IPS-20b (cell line): ENCODE results near the gene GNPDA1.

Experiments used
- H3K27ac ChIP-seq: one replicate; pipeline ENCODE4 v1.5.1; 2013; ENCODE audit warnings: low read length
- H3K27me3 ChIP-seq: 2 replicates; pipeline ENCODE4 v1.6.1; 2013; ENCODE audit warnings: mild to moderate bottlenecking, low read length, inconsistent platforms; ENCODE audit not compliant: insufficient read depth
- H3K36me3 ChIP-seq: 2 replicates; pipeline ENCODE4 v1.6.1; 2013; ENCODE audit warnings: low read depth, mild to moderate bottlenecking, inconsistent platforms, low read length, moderate library complexity; ENCODE audit not compliant: insufficient read depth
- H3K4me1 ChIP-seq: 2 replicates; pipeline ENCODE4 v1.6.1; 2013; ENCODE audit warnings: mild to moderate bottlenecking, control low read depth, inconsistent platforms, low read length, moderate library complexity; ENCODE audit not compliant: insufficient read depth
- H3K4me3 ChIP-seq: 2 replicates; pipeline ENCODE4 v1.5.1; 2013; ENCODE audit warnings: mild to moderate bottlenecking, low read length, inconsistent platforms
- H3K9ac ChIP-seq: 2 replicates; pipeline ENCODE4 v1.6.1; 2013; ENCODE audit warnings: low read depth, mild to moderate bottlenecking, inconsistent platforms, low read length, moderate library complexity
- H3K9me3 ChIP-seq: 2 replicates; pipeline ENCODE4 v1.6.1; 2013; ENCODE audit warnings: mild to moderate bottlenecking, low read depth, low read length, inconsistent platforms; ENCODE audit not compliant: insufficient read depth

The GNPDA1 gene

DNA sequence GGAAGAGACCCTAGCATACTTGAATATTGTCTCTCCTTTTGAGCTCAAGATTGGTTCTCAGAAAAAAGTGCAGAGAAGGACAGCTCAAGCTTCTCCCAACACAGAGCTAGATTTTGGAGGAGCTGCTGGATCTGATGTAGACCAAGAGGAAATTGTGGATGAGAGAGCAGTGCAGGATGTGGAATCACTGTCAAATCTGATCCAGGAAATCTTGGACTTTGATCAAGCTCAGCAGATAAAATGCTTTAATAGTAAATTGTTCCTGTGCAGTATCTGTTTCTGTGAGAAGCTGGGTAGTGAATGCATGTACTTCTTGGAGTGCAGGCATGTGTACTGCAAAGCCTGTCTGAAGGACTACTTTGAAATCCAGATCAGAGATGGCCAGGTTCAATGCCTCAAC is 34.4 kb downstream of the GNPDA1 start:
- no peaks in the 10 kb centered on the region for H3K27me3 ChIP-seq
- H3K27ac ChIP-seq = no peak overlapping the region
- H3K4me1 ChIP-seq = no peaks in the 10 kb centered on the region
- no peak overlapping the region for H3K9ac ChIP-seq
- peaks cover 77% of the 10 kb centered on the region for H3K36me3 ChIP-seq
- H3K4me3 ChIP-seq = no peak overlapping the region
- H3K9me3 ChIP-seq = no peaks in the 10 kb centered on the region

DNA sequence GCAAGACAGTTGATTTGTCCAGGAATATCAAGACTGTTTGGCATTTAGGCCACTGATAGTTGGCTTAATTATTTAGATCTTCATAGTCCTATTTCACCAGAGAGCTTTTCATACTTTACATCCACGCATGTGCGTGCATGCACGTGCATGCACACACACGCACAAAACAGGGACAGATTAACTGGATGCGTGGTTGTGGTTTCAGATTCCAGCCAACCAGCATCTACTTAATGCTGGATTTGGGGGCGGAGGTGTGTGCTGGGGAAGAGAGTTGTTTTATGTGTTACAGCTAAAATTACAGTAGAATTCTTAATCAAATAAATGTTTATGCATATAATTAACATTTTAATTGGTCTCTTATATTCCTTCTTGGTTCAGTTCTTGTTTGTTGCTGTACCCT is 36.7 kb downstream of the GNPDA1 start:
- no peaks in the 10 kb centered on the region for H3K4me1 ChIP-seq
- peaks cover 67% of the 10 kb centered on the region for H3K36me3 ChIP-seq
- no peaks in the 10 kb centered on the region for H3K27me3 ChIP-seq
- H3K9ac ChIP-seq = no peak overlapping the region
- H3K9me3 ChIP-seq = no peaks in the 10 kb centered on the region
- no peak overlapping the region for H3K4me3 ChIP-seq
- H3K27ac ChIP-seq = no peak overlapping the region

DNA sequence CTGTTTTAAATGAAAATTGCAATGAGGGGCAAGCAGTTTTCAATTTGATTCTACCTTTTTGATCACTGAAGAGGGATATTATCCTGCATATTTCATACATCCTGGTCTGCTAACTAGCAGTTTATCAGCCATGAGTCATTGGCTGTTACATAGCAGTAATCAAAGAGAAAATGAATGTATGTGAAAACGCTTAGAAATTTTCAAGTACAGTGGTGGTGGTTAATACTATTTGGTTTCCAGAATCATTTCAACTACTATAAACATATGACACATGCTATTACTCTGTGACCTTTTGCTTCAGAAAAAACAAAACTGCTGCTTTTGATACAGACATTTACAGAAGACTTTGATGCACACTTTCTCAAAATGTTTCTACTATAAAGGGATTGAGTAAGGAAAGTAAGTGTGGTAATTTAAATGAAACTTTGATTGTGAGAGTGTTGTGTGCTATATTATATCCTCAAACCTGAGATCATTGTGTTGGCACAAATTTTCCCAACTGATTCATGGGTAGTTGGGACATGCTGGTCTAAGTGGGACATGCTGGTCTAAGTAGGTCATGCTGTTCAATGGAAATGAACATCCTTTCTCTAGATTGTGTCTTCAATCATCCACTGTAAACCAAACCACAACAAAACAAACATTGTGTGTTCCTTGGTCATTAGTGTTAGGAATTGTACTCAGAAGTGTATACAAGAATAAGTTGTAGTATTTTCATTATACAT is 38.8 kb downstream of the GNPDA1 start:
- Histone ChIP-seq H3K9me3 (no peaks in the 10 kb centered on the region), H3K4me1 (peaks cover 12% of the 10 kb centered on the region; the same call in 1 of the 2 replicates), H3K27ac (no peak overlapping the region), H3K36me3 (peaks cover 48% of the 10 kb centered on the region), H3K27me3 (no peaks in the 10 kb centered on the region), H3K9ac (no peak overlapping the region), H3K4me3 (no peak overlapping the region)

DNA sequence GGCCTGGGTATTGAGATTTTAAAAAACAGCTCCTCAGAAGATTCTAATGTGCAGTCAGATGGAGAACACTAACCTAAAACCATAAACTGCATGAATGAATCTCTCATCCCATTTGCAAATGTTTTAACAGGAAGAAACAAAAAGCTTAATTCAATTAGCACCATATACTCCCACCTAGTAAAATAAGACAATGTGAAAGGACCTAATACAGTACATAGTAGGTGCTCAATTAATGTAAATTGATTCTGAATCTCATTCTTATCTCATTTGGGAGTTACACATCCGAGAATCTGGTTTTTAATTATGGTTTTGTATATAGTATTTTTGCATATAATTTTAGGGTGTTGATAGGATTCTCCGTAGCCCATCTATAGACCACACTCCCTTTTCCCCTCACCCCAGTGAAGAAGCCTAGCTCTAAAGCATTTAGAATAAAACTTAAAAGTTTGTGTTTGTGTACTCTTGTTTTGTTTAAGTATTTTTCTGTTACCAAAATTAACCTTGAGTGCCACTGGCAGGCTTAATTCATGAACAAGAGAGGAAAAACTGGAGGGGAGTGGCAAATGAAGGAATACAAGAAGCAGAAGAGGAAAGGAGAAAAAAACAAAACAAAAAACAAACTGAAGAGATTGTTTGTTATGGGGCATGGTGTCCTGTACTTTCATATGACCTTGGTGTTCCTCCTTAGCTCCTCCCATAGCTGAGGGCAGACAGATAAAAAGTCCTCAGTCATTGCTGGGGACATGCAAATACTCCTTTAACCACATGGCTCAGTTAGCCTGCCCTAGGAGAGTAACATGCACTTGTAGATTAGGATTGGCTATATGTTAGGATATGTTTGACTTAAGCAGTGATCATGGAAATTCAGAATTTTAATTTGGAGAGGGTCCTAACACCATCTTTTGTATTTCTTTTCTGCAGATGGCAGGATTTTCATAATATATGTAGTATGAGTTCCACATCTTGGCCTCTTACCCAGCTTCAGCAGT is 42.8 kb downstream of the GNPDA1 start:
- no peak overlapping the region for H3K27ac ChIP-seq
- peaks cover 24% of the 10 kb centered on the region for H3K36me3 ChIP-seq
- H3K4me1 ChIP-seq = peaks cover 16% of the 10 kb centered on the region; the same call in 1 of the 2 replicates
- H3K27me3 ChIP-seq = no peaks in the 10 kb centered on the region
- H3K9ac ChIP-seq = peak overlapping the region; percentile 86; the same call in 1 of the 2 replicates
- H3K9me3 ChIP-seq = no peaks in the 10 kb centered on the region
- peak overlapping the region; percentile 84 for H3K4me3 ChIP-seq

DNA sequence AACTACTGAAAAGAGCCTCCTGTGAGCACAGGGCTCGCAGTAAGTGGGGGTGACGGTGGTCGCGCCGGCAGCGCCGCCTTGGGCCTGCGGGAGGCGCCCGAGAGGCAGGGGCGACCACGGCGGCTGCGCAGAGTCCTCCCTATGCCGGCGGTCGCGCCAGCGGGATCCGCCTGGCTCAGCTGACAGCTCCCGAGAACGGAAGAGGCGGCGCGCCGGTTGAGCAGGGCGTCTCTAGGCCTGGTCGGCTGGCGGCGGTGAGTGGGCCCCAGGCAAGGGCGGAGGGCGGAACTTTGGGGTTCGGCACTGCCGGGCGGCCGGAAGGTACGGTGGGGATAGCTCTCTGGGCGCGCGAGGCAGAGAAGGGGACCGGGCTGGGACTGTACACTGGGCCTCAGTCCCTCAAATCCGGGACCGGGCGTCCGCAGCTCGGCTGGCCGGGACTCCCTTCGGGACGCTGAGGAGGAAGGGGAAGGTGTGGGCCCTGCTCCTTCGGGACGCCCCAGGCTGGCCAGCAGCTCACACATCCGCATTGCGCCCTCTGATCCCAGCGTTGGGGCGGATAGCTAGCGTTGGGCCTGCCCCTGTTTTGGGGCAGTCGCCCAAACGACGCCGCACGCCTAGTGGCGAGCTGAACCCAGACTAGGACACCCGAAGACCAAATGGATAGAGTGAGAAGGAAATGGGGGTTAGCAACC is 43.8 kb downstream of the GNPDA1 start, which contains the start of gene RNF14:
RNF14 (plus strand) TSS at position 192 of the 695 bp plus-strand sequence. CDS start 4,484 bp downstream, outside the sequence.
- H3K4me3 ChIP-seq = peak within 1 kb of the TSS; percentile 84
- peak within 1 kb of the TSS; percentile 86; the same call in 1 of the 2 replicates for H3K9ac ChIP-seq
- H3K9me3 ChIP-seq = no peaks in the 10 kb centered on the region
- H3K36me3 ChIP-seq = peaks cover 14% of the 10 kb centered on the region; the same call in 1 of the 2 replicates
- H3K4me1 ChIP-seq = peaks cover 16% of the 10 kb centered on the region; the same call in 1 of the 2 replicates
- H3K27ac ChIP-seq = peak within 1 kb of the TSS; percentile 18
- no peaks in the 10 kb centered on the region for H3K27me3 ChIP-seq

DNA sequence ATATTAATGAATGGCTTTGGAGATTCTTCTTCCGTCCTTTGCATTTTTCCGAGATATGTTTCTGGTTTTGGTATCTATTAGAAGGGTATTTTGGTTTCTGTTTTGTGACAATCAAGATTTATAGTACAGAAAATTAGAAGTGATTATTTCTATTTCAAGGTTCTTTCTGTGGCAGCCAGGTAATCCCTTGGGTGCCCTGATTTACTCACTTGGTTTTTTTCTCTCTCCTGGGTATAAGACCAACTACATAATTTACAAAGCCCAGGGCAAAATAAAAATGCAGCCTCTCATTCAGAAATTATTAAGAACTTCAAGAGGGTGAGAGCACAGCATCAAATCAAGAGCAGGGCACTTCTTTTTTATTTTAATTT is 45.9 kb downstream of the GNPDA1 start:
- H3K27me3 ChIP-seq = no peaks in the 10 kb centered on the region
- no peaks in the 10 kb centered on the region for H3K36me3 ChIP-seq
- peaks cover 16% of the 10 kb centered on the region; the same call in 1 of the 2 replicates for H3K4me1 ChIP-seq
- no peak overlapping the region for H3K4me3 ChIP-seq
- H3K9me3 ChIP-seq = no peaks in the 10 kb centered on the region
- H3K27ac ChIP-seq = no peak overlapping the region
- H3K9ac ChIP-seq = no peak overlapping the region

DNA sequence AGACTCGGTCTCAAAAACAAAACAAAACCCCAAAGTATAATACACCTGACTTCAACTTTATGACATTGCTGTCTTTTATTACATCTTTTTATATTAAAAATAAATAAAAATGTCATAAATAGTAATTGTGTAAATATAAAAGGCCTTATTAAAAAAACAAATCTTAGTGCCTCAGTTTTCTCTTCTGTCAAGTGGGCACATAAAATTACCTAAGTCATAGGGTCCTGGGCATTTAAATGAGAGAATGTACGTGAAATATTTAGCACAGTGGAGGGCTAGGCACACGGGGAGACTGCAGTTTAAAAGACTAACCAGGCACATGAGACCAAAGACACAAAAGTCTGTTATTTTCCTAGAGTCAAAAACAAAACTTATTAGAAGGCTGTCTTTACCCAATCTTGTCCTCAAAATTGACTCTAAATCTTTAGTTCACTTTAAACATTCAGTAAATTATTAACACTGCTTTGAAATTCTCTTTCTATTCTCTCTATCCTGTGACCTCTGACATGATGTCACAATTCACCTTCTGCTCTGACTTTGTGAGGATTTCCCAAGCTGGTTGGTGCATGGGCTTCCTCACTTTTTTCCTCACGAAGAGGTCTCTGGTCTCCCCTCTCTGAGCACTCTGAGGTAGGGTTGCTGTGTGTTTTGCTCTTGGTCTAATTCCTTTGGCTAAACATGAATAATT is 46.4 kb downstream of the GNPDA1 start:
- no peaks in the 10 kb centered on the region for H3K36me3 ChIP-seq
- H3K27ac ChIP-seq = no peak overlapping the region
- H3K4me3 ChIP-seq = no peak overlapping the region

DNA sequence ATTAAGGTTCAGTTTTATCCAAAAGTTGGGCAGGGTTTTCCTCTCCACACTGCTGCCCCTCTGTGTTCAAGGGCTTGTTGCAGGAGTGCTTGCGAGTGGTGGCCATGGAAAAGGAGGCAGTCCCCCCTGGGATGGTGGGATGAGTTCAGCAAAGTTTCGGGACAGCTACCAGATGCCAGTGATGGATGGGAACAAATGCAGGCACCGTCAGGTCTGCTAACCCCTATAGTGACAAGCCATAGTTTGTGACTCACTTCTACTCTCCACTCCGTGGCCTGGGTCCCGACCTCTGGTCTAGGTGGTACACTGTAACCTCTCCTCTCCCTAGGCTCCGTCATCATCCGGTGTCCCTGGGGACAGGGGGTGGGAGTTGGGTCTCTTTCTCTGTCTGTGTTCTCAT is 47.8 kb downstream of the GNPDA1 start:
- Histone ChIP-seq H3K9me3 (no peaks in the 10 kb centered on the region), H3K27me3 (no peaks in the 10 kb centered on the region), H3K36me3 (no peaks in the 10 kb centered on the region), H3K9ac (no peak overlapping the region), H3K27ac (no peak overlapping the region), H3K4me3 (no peak overlapping the region), H3K4me1 (peaks cover 13% of the 10 kb centered on the region; the same call in 1 of the 2 replicates)

More for the DNA sequence above, 46.4 kb downstream of the GNPDA1 start:
- Histone ChIP-seq H3K9ac (no peak overlapping the region), H3K27me3 (no peaks in the 10 kb centered on the region), H3K4me1 (peaks cover 16% of the 10 kb centered on the region; the same call in 1 of the 2 replicates), H3K9me3 (no peaks in the 10 kb centered on the region)

DNA sequence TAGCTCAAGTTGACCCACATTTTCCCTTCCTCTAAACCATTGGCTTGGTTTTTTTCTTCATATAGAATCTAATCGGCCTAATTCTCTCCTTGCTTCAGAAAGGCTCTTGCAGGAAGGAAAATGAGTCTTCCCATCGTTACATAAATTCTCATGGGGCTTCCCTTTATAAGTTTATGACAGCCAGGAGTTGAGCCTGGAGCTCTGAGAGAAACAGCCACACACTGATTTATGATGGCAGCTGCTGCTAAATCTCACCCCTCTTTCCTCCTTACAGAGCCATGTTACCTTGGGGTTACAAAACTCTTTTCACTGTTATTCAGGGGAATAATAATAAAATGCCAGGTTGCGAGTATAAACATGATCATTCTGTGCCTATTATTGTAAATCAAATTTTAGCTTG is 49.1 kb downstream of the GNPDA1 start:
- Histone ChIP-seq H3K9me3 (no peaks in the 10 kb centered on the region), H3K27ac (no peak overlapping the region), H3K36me3 (no peaks in the 10 kb centered on the region), H3K27me3 (no peaks in the 10 kb centered on the region), H3K9ac (no peak overlapping the region), H3K4me1 (peaks cover 8% of the 10 kb centered on the region; the same call in 1 of the 2 replicates), H3K4me3 (no peak overlapping the region)

DNA sequence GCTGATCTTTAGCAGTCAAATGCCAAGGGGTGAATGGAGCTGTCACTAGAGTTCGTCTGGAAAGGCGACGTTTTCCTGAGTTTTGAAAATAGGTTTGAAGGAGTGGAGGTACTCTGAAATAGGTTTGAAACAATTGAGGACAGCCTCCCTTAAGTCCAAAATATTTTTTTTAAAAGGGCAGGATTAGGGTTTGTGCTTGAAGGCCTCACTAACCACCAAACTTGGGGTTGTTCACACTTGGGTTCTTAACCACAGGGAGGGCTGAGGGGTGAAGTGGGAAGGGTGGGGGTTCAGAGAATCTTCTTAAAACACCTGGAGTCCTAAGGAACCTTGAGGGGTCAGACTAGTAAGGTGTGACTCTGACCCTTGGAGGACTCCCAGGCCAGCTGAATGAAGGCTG is 51.4 kb downstream of the GNPDA1 start:
- H3K9ac ChIP-seq = no peak overlapping the region

More for the DNA sequence above, 51.4 kb downstream of the GNPDA1 start:
- H3K9me3 ChIP-seq = no peaks in the 10 kb centered on the region
- no peak overlapping the region for H3K27ac ChIP-seq
- no peaks in the 10 kb centered on the region for H3K36me3 ChIP-seq
- H3K4me1 ChIP-seq = peaks cover 4% of the 10 kb centered on the region; the same call in 1 of the 2 replicates
- H3K27me3 ChIP-seq = no peaks in the 10 kb centered on the region
- no peak overlapping the region for H3K4me3 ChIP-seq
